ENCODE data around the gene ATP6V0D1. TPM values are rescaled to one million over a fixed set of nuclear protein-coding genes. Genes with fewer than 3 reads are reported as not detected.

ATP6V0D1 gene
- total RNA-seq, 2 donors from 2014 or later, result 76.4 to 87.5 TPM

GRCh38 chr16:67486805-67487204 is 5.8 kb upstream of the ATP6V0D1 start:
- Mint-ChIP-seq H3K27ac (peak overlapping the region; percentile 47), H3K4me3 (no peak overlapping the region), H3K36me3 (ENCODE audit: low read depth) (no peaks in the 10 kb centered on the region), H3K27me3 (no peaks in the 10 kb centered on the region), H3K4me1 (peaks cover 10% of the 10 kb centered on the region)
- H3K9me3 ChIP-seq (ENCODE audit: control insufficient read depth, low read length, poor library complexity, severe bottlenecking), result no peaks in the 10 kb centered on the region
- ATAC-seq (no peak), DNase-seq (no peak)

GRCh38 chr16:67483731-67484525 is 3.0 kb upstream of the ATP6V0D1 start:
- DNase-seq (no peak), ATAC-seq (no peak)
- no peaks in the 10 kb centered on the region for H3K9me3 ChIP-seq (ENCODE audit: control insufficient read depth, low read length, poor library complexity, severe bottlenecking)
- Mint-ChIP-seq H3K4me1 (peaks cover 16% of the 10 kb centered on the region), H3K27ac (no peak overlapping the region), H3K27me3 (no peaks in the 10 kb centered on the region), H3K36me3 (ENCODE audit: low read depth) (peaks cover 3% of the 10 kb centered on the region), H3K4me3 (no peak overlapping the region)

DNA sequence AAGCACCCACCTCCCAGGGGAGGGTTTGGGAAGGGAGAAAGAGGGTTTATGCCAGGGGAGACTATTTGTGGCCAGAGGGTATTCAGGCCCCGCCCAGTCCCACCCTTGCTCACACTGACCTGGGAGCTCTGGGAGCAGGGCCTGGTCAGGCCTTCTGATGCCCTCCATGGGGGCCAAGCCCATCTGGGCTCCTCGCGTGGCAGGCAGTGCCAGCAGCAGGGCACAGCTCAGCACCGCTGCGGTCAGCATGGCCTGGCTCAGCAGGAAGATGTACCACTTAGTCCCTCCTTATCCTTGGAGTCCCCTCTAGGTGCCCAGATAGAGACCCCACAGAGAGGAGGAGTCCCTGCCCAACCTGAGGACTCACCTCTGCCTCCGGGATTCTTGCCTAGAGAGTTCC is 2.2 kb upstream of the ATP6V0D1 start, which contains the start of gene AGRP:
TSS of gene AGRP (minus strand) at position 398 of the 400 bp plus-strand sequence. CDS start at position 249, 149 bp downstream.
- no peaks in the 10 kb centered on the region for H3K27me3 Mint-ChIP-seq
- peak within 1 kb of the TSS; percentile 99 for H3K27ac Mint-ChIP-seq
- no peaks in the 10 kb centered on the region for H3K9me3 ChIP-seq (ENCODE audit: control insufficient read depth, low read length, poor library complexity, severe bottlenecking)
- peak within 1 kb of the TSS; percentile 100 for H3K4me3 Mint-ChIP-seq
- H3K4me1 Mint-ChIP-seq, result peaks cover 20% of the 10 kb centered on the region
- ATAC-seq (no peak), DNase-seq (no peak)
- peaks cover 3% of the 10 kb centered on the region for H3K36me3 Mint-ChIP-seq (ENCODE audit: low read depth)

DNA sequence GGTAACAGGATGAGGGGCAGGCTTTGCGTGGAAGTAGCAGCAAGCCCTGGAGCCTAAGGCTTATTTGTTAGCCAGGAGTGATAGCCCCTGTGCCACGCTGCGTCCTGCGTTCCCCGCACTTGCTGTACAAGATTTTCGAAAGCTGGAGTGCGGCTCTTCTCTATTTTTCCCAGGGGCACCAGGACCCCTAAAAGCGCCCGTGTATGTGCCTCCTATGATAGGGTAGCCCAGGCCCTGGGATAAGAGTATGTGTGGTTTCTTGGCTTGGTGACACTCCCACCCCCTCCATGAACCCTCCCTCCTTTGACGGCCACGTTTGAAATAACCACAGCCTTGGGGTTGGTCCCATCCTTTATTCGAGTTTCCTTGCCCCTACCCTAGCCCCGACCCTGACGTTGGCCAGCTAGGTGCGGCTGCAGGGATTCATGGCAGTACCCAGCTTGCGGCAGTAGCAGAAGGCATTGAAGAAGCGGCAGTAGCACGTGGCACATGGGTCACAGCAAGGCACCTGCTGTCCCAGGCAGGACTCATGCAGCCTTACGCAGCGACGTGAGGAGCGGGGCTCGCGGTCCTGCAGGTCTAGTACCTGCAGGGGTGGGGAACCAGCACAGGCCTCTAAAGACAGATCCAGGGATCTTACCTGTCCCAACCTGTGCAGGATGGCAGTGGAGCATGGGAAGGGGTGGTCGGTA is 1.4 kb upstream of the ATP6V0D1 start:
- no peak for DNase-seq
- peaks cover 25% of the 10 kb centered on the region for H3K4me1 Mint-ChIP-seq
- peak overlapping the region; percentile 99 for H3K27ac Mint-ChIP-seq
- no peaks in the 10 kb centered on the region for H3K27me3 Mint-ChIP-seq
- H3K9me3 ChIP-seq (ENCODE audit: control insufficient read depth, low read length, poor library complexity, severe bottlenecking), result no peaks in the 10 kb centered on the region
- H3K4me3 Mint-ChIP-seq, result peak overlapping the region; percentile 100
- peaks cover 3% of the 10 kb centered on the region for H3K36me3 Mint-ChIP-seq (ENCODE audit: low read depth)
- ATAC-seq, result no peak

DNA sequence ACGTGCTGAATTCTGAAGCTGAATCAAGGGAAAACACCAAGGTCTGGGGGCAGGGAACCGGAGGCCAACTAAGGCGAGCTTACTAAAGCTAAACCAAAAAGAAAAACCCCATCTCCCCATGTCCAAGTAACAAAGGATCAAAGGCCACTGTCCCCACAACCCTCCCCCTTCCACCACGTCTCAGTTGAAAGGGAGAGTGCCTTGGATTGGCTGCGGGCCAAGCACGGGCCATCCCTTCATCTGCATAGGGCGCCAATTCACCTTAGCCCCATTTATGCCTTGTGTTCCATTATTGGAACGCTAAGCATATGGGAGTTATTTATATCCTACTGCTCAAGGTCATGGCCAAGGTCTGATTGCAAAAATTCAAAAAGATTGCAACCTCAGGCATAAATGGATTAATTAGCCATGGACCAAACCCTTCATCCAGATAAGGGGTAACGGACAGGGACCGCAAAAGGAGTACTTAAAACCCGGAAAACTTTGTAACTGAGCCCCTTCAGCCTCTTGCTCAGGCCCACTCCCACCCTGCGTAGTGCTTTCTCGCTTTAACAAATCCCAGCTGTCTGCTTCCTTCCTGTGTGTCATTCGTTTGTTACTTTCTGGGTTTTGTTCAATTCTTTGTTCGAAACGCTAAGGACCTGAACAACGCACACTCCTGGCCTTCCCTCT is 740 bp upstream of the ATP6V0D1 start:
- peaks cover 25% of the 10 kb centered on the region for H3K4me1 Mint-ChIP-seq
- no peaks in the 10 kb centered on the region for H3K27me3 Mint-ChIP-seq
- DNase-seq, result peak; percentile 19 to 22 (median 20)
- H3K9me3 ChIP-seq (ENCODE audit: control insufficient read depth, low read length, poor library complexity, severe bottlenecking), result no peaks in the 10 kb centered on the region
- peaks cover 3% of the 10 kb centered on the region for H3K36me3 Mint-ChIP-seq (ENCODE audit: low read depth)
- H3K4me3 Mint-ChIP-seq, result peak overlapping the region; percentile 100
- H3K27ac Mint-ChIP-seq, result peak overlapping the region; percentile 99
- peak; percentile 10 for ATAC-seq

GRCh38 chr16:67477960-67478554 is 2.9 kb downstream of the ATP6V0D1 start:
- H3K4me1 Mint-ChIP-seq, result peaks cover 37% of the 10 kb centered on the region
- H3K27ac Mint-ChIP-seq, result peak overlapping the region; percentile 47
- DNase-seq, result no peak
- no peaks in the 10 kb centered on the region for H3K9me3 ChIP-seq (ENCODE audit: control insufficient read depth, low read length, poor library complexity, severe bottlenecking)
- H3K27me3 Mint-ChIP-seq, result no peaks in the 10 kb centered on the region
- ATAC-seq, result no peak
- H3K4me3 Mint-ChIP-seq, result peak overlapping the region; percentile 67
- peaks cover 6% of the 10 kb centered on the region for H3K36me3 Mint-ChIP-seq (ENCODE audit: low read depth)

GRCh38 chr16:67474551-67475455 is 6.2 kb downstream of the ATP6V0D1 start:
- Mint-ChIP-seq H3K36me3 (ENCODE audit: low read depth) (peaks cover 3% of the 10 kb centered on the region), H3K27ac (peak overlapping the region; percentile 63), H3K4me3 (no peak overlapping the region), H3K4me1 (peaks cover 40% of the 10 kb centered on the region), H3K27me3 (no peaks in the 10 kb centered on the region)
- no peak for ATAC-seq
- H3K9me3 ChIP-seq (ENCODE audit: control insufficient read depth, low read length, poor library complexity, severe bottlenecking), result no peaks in the 10 kb centered on the region
- no peak for DNase-seq

DNA sequence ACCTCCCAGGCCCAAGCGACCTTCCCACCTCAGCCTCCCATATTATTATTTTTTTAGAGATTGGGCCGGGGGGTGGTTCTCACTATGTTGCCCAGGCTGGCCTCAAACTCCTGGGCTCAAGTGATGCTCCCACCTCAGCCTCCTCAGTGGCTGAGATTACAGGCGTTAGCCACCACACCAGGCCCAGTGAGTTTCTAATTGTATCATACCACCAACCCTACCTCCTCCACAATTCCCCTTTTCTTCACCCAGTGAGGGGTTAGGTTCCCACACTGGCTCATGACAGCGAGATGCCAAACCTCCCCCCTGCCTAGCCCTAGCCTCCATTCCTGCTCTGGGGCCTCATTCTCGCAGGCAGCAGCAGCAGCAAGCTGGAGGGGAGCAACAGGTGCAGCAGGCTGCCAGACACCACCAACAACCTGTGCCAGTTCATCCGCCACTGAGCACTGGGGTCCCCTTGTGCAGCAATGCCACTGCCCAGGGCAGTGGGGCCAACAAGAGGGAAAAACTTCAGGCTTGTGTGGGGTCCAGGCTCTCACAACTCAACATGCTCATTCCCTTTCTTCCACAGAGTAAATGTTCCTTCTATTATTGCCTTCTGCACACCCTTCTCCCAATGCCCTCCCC is 9.1 kb downstream of the ATP6V0D1 start:
- ATAC-seq, result no peak
- DNase-seq, result no peak
- Mint-ChIP-seq H3K4me1 (peaks cover 38% of the 10 kb centered on the region), H3K36me3 (ENCODE audit: low read depth) (peaks cover 3% of the 10 kb centered on the region), H3K27ac (peak overlapping the region; percentile 19), H3K4me3 (no peak overlapping the region), H3K27me3 (no peaks in the 10 kb centered on the region)
- no peaks in the 10 kb centered on the region for H3K9me3 ChIP-seq (ENCODE audit: control insufficient read depth, low read length, poor library complexity, severe bottlenecking)

DNA sequence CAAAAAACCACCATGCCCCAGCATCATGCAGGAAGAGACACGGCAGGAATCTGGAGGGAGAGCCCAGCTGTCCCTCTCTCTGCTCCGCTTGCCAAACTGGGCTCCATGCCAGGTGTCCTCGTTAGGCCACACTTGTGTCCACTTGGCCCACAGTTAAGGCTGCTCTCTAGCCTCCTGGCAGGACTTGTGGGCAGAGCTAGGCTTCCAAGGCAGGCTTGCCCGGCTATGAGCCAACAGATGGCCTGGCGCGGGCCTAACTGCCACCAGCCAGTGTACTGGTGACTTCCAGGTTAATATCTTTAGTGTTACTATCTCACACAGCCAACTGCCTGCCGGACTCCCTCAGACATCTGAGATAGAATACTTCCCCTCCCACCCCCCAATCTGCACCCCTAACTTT is 10.6 kb downstream of the ATP6V0D1 start:
- H3K27me3 Mint-ChIP-seq, result no peaks in the 10 kb centered on the region
- H3K4me1 Mint-ChIP-seq, result peaks cover 42% of the 10 kb centered on the region
- DNase-seq (no peak), ATAC-seq (no peak)
- H3K9me3 ChIP-seq (ENCODE audit: control insufficient read depth, low read length, poor library complexity, severe bottlenecking), result no peaks in the 10 kb centered on the region
- peaks cover 3% of the 10 kb centered on the region for H3K36me3 Mint-ChIP-seq (ENCODE audit: low read depth)
- no peak overlapping the region for H3K27ac Mint-ChIP-seq
- H3K4me3 Mint-ChIP-seq, result no peak overlapping the region

DNA sequence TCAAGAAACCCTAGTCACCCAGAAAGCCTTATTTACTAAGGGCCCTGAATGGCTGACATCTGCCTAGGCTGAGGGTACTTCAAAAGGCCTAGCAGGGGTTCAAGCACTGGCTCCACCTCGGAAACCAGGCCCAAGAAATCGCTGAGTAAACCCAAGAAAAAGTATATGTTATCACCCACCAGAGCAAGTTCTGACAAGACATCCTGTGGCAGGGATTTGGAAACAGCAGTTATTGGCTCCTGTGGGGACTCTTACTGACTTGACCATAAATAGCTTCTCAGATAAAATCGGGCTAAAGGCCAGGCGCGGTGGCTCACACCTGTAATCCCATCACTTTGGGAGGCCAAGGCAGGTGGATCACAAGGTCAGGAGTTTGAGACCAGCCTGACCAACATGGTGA is 12.2 kb downstream of the ATP6V0D1 start:
- no peaks in the 10 kb centered on the region for H3K9me3 ChIP-seq (ENCODE audit: control insufficient read depth, low read length, poor library complexity, severe bottlenecking)
- no peaks in the 10 kb centered on the region for H3K36me3 Mint-ChIP-seq (ENCODE audit: low read depth)
- no peaks in the 10 kb centered on the region for H3K27me3 Mint-ChIP-seq
- DNase-seq (no peak), ATAC-seq (no peak)
- peak overlapping the region; percentile 54 for H3K27ac Mint-ChIP-seq
- peaks cover 30% of the 10 kb centered on the region for H3K4me1 Mint-ChIP-seq
- no peak overlapping the region for H3K4me3 Mint-ChIP-seq

- no peak for ATAC-seq
- no peaks in the 10 kb centered on the region for H3K9me3 ChIP-seq (ENCODE audit: control insufficient read depth, low read length, poor library complexity, severe bottlenecking)
- no peak for DNase-seq
- Mint-ChIP-seq H3K4me1 (peaks cover 31% of the 10 kb centered on the region), H3K36me3 (ENCODE audit: low read depth) (no peaks in the 10 kb centered on the region), H3K4me3 (no peak overlapping the region), H3K27me3 (no peaks in the 10 kb centered on the region), H3K27ac (peak overlapping the region; percentile 53)
Measured at GRCh38 chr16:67466581-67466980, 14.4 kb downstream of the ATP6V0D1 start.

DNA sequence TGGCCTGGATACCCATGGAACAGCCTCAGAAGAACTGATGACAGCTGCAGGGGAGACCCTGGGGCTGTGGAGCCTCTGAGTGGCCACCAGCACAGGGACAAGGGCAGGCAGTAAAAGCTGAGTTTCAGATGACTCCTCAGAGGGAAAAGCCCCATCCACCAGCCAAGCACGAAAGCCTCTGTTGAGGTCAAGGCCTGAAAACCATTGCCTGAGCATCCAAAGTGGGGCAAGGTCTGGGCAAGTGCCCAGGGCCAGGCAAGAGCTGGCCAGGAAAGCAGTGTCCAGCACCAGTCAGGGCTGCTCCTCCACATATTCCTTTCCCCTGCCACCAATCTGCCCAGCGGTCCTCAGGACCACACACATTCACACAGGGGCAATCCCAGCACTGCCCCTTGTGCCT is 16.4 kb downstream of the ATP6V0D1 start:
- no peak for ATAC-seq
- H3K36me3 Mint-ChIP-seq (ENCODE audit: low read depth), result no peaks in the 10 kb centered on the region
- no peak overlapping the region for H3K4me3 Mint-ChIP-seq
- no peaks in the 10 kb centered on the region for H3K9me3 ChIP-seq (ENCODE audit: control insufficient read depth, low read length, poor library complexity, severe bottlenecking)
- H3K27ac Mint-ChIP-seq, result no peak overlapping the region
- H3K27me3 Mint-ChIP-seq, result no peaks in the 10 kb centered on the region
- peaks cover 29% of the 10 kb centered on the region for H3K4me1 Mint-ChIP-seq
- no peak for DNase-seq
